HepG2 (cell line): Measurements from ENCODE around the gene OAT. TPM values are rescaled to one million over a fixed set of nuclear protein-coding genes. Genes with fewer than 3 reads are reported as not detected.

Experiments used
- ATAD3A ChIP-seq: sonication (generic); formaldehyde crosslinking; IDR thresholded peaks from 2 replicates; pipeline ENCODE4 v1.4.0; 2020; ENCODE audit warnings: missing genetic modification reagents
- BCL6 ChIP-seq: IDR thresholded peaks from 2 replicates; pipeline ENCODE4 v1.6.1; 2016; ENCODE audit warnings: missing genetic modification reagents, missing compliant biosample characterization
- KMT2A ChIP-seq: sonication (generic); formaldehyde crosslinking; IDR thresholded peaks from 2 replicates; pipeline ENCODE4 v1.4.0; 2020; ENCODE audit warnings: missing genetic modification reagents
- MYC ChIP-seq: sonication (generic); formaldehyde crosslinking; IDR thresholded peaks from 2 replicates; pipeline ENCODE4 v1.9.0; 2021; ENCODE audit warnings: missing genetic modification reagents, borderline replicate concordance
- RERE ChIP-seq: IDR thresholded peaks from 2 replicates; pipeline ENCODE4 v1.6.1; 2016; ENCODE audit warnings: low read depth, missing genetic modification reagents, missing compliant biosample characterization
- TCF7 ChIP-seq: sonication (generic); IDR thresholded peaks from 2 replicates; pipeline ENCODE4 v1.6.1; 2016; ENCODE audit warnings: antibody characterized with exemption, low read depth
- YEATS2 ChIP-seq: sonication (generic); formaldehyde crosslinking; IDR thresholded peaks from 2 replicates; pipeline ENCODE4 v1.4.0; 2020; ENCODE audit warnings: missing genetic modification reagents, borderline replicate concordance
- ZNF17 ChIP-seq: sonication (generic); formaldehyde crosslinking; IDR thresholded peaks from 2 replicates; pipeline ENCODE4 v1.5.0; 2020; ENCODE audit warnings: mild to moderate bottlenecking, missing genetic modification reagents
- ZNF562 ChIP-seq: sonication (generic); formaldehyde crosslinking; IDR thresholded peaks from 2 replicates; pipeline ENCODE4 v1.8.0; 2022; ENCODE audit warnings: missing genetic modification reagents, borderline replicate concordance
- ZNF609 ChIP-seq: sonication (generic); formaldehyde crosslinking; IDR thresholded peaks from 2 replicates; pipeline ENCODE4 v1.4.0; 2020; ENCODE audit warnings: mild to moderate bottlenecking, missing genetic modification reagents, borderline replicate concordance
- polyA plus RNA-seq, 8 experiments: library from polyadenylated mRNA; depleted of rRNA in 3 of 8; stranded (reverse) in 7 of 8; unstranded in 1 of 8; fragments of >200 nt; fragmentation: Illumina TruSeq in 4 of 8; extraction: Trizol in 4 of 8; gene quantifications; 2 replicates each; pipeline versions ENCODE4 v1.2.1 to v1.2.3, GENCODE V29; 2011 to 2016; ENCODE audit warnings: low read depth in 4 of 8, missing spikeins in 1 of 8, mixed read lengths in 1 of 8; ENCODE audit not compliant: insufficient read depth in 1 of 8
- total RNA-seq, 5 experiments: library from RNA; depleted of rRNA; stranded (reverse); fragments of >200 nt; fragmentation: Illumina TruSeq; extraction: Trizol; gene quantifications; 2 replicates each; pipeline ENCODE4 v1.2.3, GENCODE V29; 2016; ENCODE audit warnings: low read depth in 1 of 5

OAT gene
- total and polyA plus RNA-seq, 2 of the 13 experiments (the other 11 are each of a cell fraction or from before 2014, with no cell fraction given) = 87.8 to 96.7 TPM

GRCh38 chr10:124425227-124425962 lies 6.7 kb upstream of the OAT start (continued):
- TF ChIP-seq YEATS2 (CRISPR knock-in tag) = no peak
- TF ChIP-seq ATAD3A = no peak
- no peak for TF ChIP-seq MYC
- peak; percentile 11; the same call in 1 of the 2 replicates for TF ChIP-seq TCF7
- no peak for TF ChIP-seq ZNF17
- TF ChIP-seq ZNF562 (CRISPR knock-in tag) = no peak
- no peak for TF ChIP-seq RERE (CRISPR knock-in tag)
- TF ChIP-seq BCL6 (CRISPR knock-in tag) = peak; percentile 62; the same call in 1 of the 2 replicates
- no peak for TF ChIP-seq ZNF609 (CRISPR knock-in tag)
- TF ChIP-seq KMT2A (CRISPR knock-in tag) = no peak
- TF ChIP-seq, all 625 proteins: peak for 8
